Mesenchymal stem cell (in vitro differentiated cells and primary cell): ENCODE data around the gene DNAH8.

ENCODE experiments used
- DNase-seq: peaks from one replicate; pipeline ENCODE4 v3.0.0-alpha.2; 2013
- H2AFZ ChIP-seq: one replicate; pipeline ENCODE4 v1.6.1; 2013; ENCODE audit warnings: low read depth, mild to moderate bottlenecking, control low read depth, inconsistent platforms, low read length, moderate library complexity
- H2AK5ac ChIP-seq: 2 replicates; pipeline ENCODE4 v1.6.1; 2013; ENCODE audit warnings: low read length, moderate library complexity, mild to moderate bottlenecking, inconsistent platforms; ENCODE audit not compliant: severe bottlenecking
- H2BK120ac ChIP-seq: one replicate; pipeline ENCODE4 v1.6.1; 2013; ENCODE audit warnings: low read depth, mild to moderate bottlenecking, inconsistent platforms, low read length, moderate library complexity
- H2BK12ac ChIP-seq, 2 experiments: one replicate each; pipeline ENCODE4 v1.6.1; 2013; ENCODE audit warnings: inconsistent platforms in 2 of 2, low read length in 2 of 2, mild to moderate bottlenecking in 2 of 2, moderate library complexity in 2 of 2, control low read depth in 1 of 2
- H2BK15ac ChIP-seq: one replicate; pipeline ENCODE4 v1.6.1; 2013; ENCODE audit warnings: mild to moderate bottlenecking, low read depth, inconsistent platforms; ENCODE audit not compliant: poor library complexity, severe bottlenecking
- H2BK5ac ChIP-seq: 2 replicates; pipeline ENCODE4 v1.6.1; 2013; ENCODE audit warnings: low read depth, mild to moderate bottlenecking, low read length, control low read depth, inconsistent platforms; ENCODE audit not compliant: poor library complexity, severe bottlenecking
- H3K14ac ChIP-seq, 2 experiments: one replicate each; pipeline ENCODE4 v1.6.1; 2013; ENCODE audit warnings: inconsistent platforms in 2 of 2, low read length in 2 of 2, control low read depth in 1 of 2, mild to moderate bottlenecking in 1 of 2, moderate library complexity in 1 of 2
- H3K18ac ChIP-seq, 2 experiments: one replicate each; pipeline ENCODE4 v1.6.1; 2013; ENCODE audit warnings: inconsistent platforms in 2 of 2, low read length in 2 of 2, control low read depth in 1 of 2, low read depth in 1 of 2, mild to moderate bottlenecking in 1 of 2
- H3K23ac ChIP-seq, 2 experiments: one replicate each; pipeline ENCODE4 v1.6.1; 2013; ENCODE audit warnings: inconsistent platforms in 2 of 2, low read length in 2 of 2, mild to moderate bottlenecking in 2 of 2, moderate library complexity in 2 of 2, control low read depth in 1 of 2
- H3K27ac ChIP-seq: 2 replicates; pipeline ENCODE4 v1.5.1; 2013; ENCODE audit warnings: mild to moderate bottlenecking, moderate library complexity, low read length, control low read depth, inconsistent platforms; ENCODE audit not compliant: poor library complexity, severe bottlenecking
- H3K27me3 ChIP-seq, 2 experiments: 2 replicates each; pipeline versions ENCODE4 v1.6.1 to v1.7.0; 2013; ENCODE audit warnings: low read length in 2 of 2, mild to moderate bottlenecking in 2 of 2, moderate library complexity in 2 of 2, control low read depth in 1 of 2, inconsistent platforms in 1 of 2; ENCODE audit not compliant: control insufficient read depth in 1 of 2, insufficient read depth in 1 of 2
- H3K36me3 ChIP-seq, 2 experiments: 2 replicates each; pipeline versions ENCODE4 v1.6.1 to v1.7.0; 2013; ENCODE audit warnings: low read length in 2 of 2, control low read depth in 1 of 2, inconsistent platforms in 1 of 2, low read depth in 1 of 2, mild to moderate bottlenecking in 1 of 2; ENCODE audit not compliant: insufficient read depth in 2 of 2, control insufficient read depth in 1 of 2
- H3K4ac ChIP-seq, 2 experiments: one replicate each; pipeline ENCODE4 v1.6.1; 2013; ENCODE audit warnings: inconsistent platforms in 2 of 2, low read length in 2 of 2, mild to moderate bottlenecking in 2 of 2, moderate library complexity in 2 of 2, control low read depth in 1 of 2, low read depth in 1 of 2
- H3K4me1 ChIP-seq: 2 replicates; pipeline ENCODE4 v1.6.1; 2013; ENCODE audit warnings: low read depth, low read length, control low read depth; ENCODE audit not compliant: control insufficient read depth, insufficient read depth
- H3K4me2 ChIP-seq: 2 replicates; pipeline ENCODE4 v1.6.1; 2013; ENCODE audit warnings: low read length, mild to moderate bottlenecking, inconsistent platforms; ENCODE audit not compliant: poor library complexity, severe bottlenecking
- H3K4me3 ChIP-seq, 2 experiments: 2 replicates each; pipeline versions ENCODE4 v1.5.1 to v1.7.0; 2013; ENCODE audit warnings: low read length in 2 of 2, mild to moderate bottlenecking in 2 of 2, control low read depth in 1 of 2, low read depth in 1 of 2; ENCODE audit not compliant: insufficient read depth in 1 of 2
- H3K79me1 ChIP-seq: replicated peaks from 2 replicates; pipeline ENCODE4 v1.6.1; 2013; ENCODE audit warnings: mild to moderate bottlenecking, control low read depth, low read length, inconsistent platforms; ENCODE audit not compliant: poor library complexity, severe bottlenecking
- H3K9ac ChIP-seq: 2 replicates; pipeline ENCODE4 v1.7.0; 2013; ENCODE audit warnings: mild to moderate bottlenecking, low read length, moderate library complexity
- H3K9me3 ChIP-seq: 2 replicates; pipeline ENCODE4 v1.7.0; 2013; ENCODE audit warnings: mild to moderate bottlenecking, low read length; ENCODE audit not compliant: control insufficient read depth
- H4K8ac ChIP-seq: one replicate; pipeline ENCODE4 v1.6.1; 2013; ENCODE audit warnings: inconsistent platforms, mild to moderate bottlenecking, low read length, moderate library complexity
- H4K91ac ChIP-seq: one replicate; pipeline ENCODE4 v1.6.1; 2013; ENCODE audit warnings: mild to moderate bottlenecking, low read length, inconsistent platforms
- WGBS: methylation state at CpG from one replicate; pipeline ENCODE4 v1.1.7; 2013; ENCODE audit warnings: mixed read lengths; 5-methylcytosine and 5-hydroxymethylcytosine counted together

Gene DNAH8

GRCh38 chr6:38933426-38933825 lies 218.3 kb downstream of the DNAH8 start:
- Histone ChIP-seq H2BK12ac (no peak overlapping the region), H3K36me3 (no peaks in the 10 kb centered on the region), H2AK5ac (no peak overlapping the region), H3K27ac (no peak overlapping the region), H3K23ac (no peak overlapping the region), H2BK120ac (no peak overlapping the region), H2AFZ (no peak overlapping the region), H3K9me3 (no peaks in the 10 kb centered on the region), H3K27me3 (peaks cover 5 to 11% of the 10 kb centered on the region in 2 experiments), H3K4ac (no peak overlapping the region), H2BK5ac (no peak overlapping the region), H4K91ac (no peak overlapping the region), H3K79me1 (no peaks in the 10 kb centered on the region), H3K4me3 (no peak overlapping the region), H4K8ac (no peak overlapping the region), H3K18ac (no peak overlapping the region), H3K14ac (no peak overlapping the region), H3K9ac (no peak overlapping the region), H2BK15ac (no peak overlapping the region), H3K4me2 (no peak overlapping the region), H3K4me1 (no peaks in the 10 kb centered on the region)
- peak; percentile 6 for DNase-seq
- 76% methylated on average over 2 of the region's 3 CpGs for WGBS

GRCh38 chr6:38935051-38935450 lies 219.9 kb downstream of the DNAH8 start:
- H3K18ac ChIP-seq, result no peak overlapping the region
- no peak overlapping the region for H3K4me3 ChIP-seq
- peaks cover 5 to 16% of the 10 kb centered on the region in 2 experiments for H3K27me3 ChIP-seq
- no peaks in the 10 kb centered on the region for H3K9me3 ChIP-seq
- no peak overlapping the region for H2BK5ac ChIP-seq
- H3K14ac ChIP-seq, result no peak overlapping the region
- H3K4me2 ChIP-seq, result no peak overlapping the region
- H3K36me3 ChIP-seq, result no peaks in the 10 kb centered on the region
- 92% methylated on average over 1 of the region's 1 CpG for WGBS
- no peaks in the 10 kb centered on the region for H3K4me1 ChIP-seq
- H2BK12ac ChIP-seq, result no peak overlapping the region
- no peak overlapping the region for H2BK120ac ChIP-seq
- H4K91ac ChIP-seq, result no peak overlapping the region
- no peaks in the 10 kb centered on the region for H3K79me1 ChIP-seq
- no peak for DNase-seq
- H3K27ac ChIP-seq, result no peak overlapping the region
- no peak overlapping the region for H2AK5ac ChIP-seq
- H3K23ac ChIP-seq, result no peak overlapping the region
- no peak overlapping the region for H2AFZ ChIP-seq
- no peak overlapping the region for H2BK15ac ChIP-seq
- no peak overlapping the region for H3K9ac ChIP-seq
- H3K4ac ChIP-seq, result no peak overlapping the region
- no peak overlapping the region for H4K8ac ChIP-seq

GRCh38 chr6:38937839-38938613 lies 222.9 kb downstream of the DNAH8 start:
- no peak overlapping the region for H4K8ac ChIP-seq
- H3K79me1 ChIP-seq, result no peaks in the 10 kb centered on the region
- peaks cover 3 to 27% of the 10 kb centered on the region in 2 experiments for H3K27me3 ChIP-seq
- H3K4me2 ChIP-seq, result no peak overlapping the region
- no peak for DNase-seq
- H3K4me1 ChIP-seq, result no peaks in the 10 kb centered on the region
- no peak overlapping the region for H3K23ac ChIP-seq
- H2AK5ac ChIP-seq, result no peak overlapping the region
- H3K9me3 ChIP-seq, result no peaks in the 10 kb centered on the region
- H3K36me3 ChIP-seq, result no peaks in the 10 kb centered on the region
- no peak overlapping the region for H2BK15ac ChIP-seq
- no peak overlapping the region for H2BK5ac ChIP-seq
- no peak overlapping the region for H3K18ac ChIP-seq
- 91% methylated on average over 14 of the region's 15 CpGs for WGBS
- H3K14ac ChIP-seq, result no peak overlapping the region
- H3K27ac ChIP-seq, result no peak overlapping the region
- no peak overlapping the region for H3K4me3 ChIP-seq
- no peak overlapping the region for H2BK120ac ChIP-seq
- H2BK12ac ChIP-seq, result no peak overlapping the region
- H2AFZ ChIP-seq, result no peak overlapping the region
- H4K91ac ChIP-seq, result no peak overlapping the region
- no peak overlapping the region for H3K4ac ChIP-seq
- H3K9ac ChIP-seq, result no peak overlapping the region

DNA sequence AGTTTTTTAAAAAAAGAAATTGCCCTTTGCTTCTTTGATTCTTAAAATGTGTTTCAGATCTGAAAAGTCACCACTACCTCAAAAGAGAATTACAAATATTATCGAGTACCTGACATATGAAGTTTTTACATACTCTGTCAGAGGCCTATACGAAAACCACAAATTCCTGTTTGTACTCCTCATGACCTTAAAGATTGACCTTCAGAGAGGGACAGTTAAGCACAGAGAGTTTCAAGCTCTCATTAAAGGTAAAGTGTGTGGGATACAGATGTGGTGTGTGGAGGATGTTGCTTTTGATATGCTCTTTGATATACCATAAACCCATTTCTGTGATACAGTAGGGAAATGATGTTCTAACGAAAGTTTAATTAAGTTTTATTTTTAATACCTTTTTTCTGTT lies 223.6 kb downstream of the DNAH8 start:
- no peaks in the 10 kb centered on the region for H3K36me3 ChIP-seq
- no peak overlapping the region for H2BK12ac ChIP-seq
- H3K79me1 ChIP-seq, result no peaks in the 10 kb centered on the region
- H2BK120ac ChIP-seq, result no peak overlapping the region
- no peak overlapping the region for H4K8ac ChIP-seq
- H3K4me3 ChIP-seq, result no peak overlapping the region
- DNase-seq, result no peak
- no peak overlapping the region for H3K9ac ChIP-seq
- no peak overlapping the region for H2AK5ac ChIP-seq
- H2BK5ac ChIP-seq, result no peak overlapping the region
- H3K4ac ChIP-seq, result no peak overlapping the region
- H3K14ac ChIP-seq, result no peak overlapping the region
- no peak overlapping the region for H3K18ac ChIP-seq
- no peak overlapping the region for H3K27ac ChIP-seq
- no peaks in the 10 kb centered on the region for H3K9me3 ChIP-seq
- H4K91ac ChIP-seq, result no peak overlapping the region
- H3K4me1 ChIP-seq, result no peaks in the 10 kb centered on the region
- peaks cover 3 to 30% of the 10 kb centered on the region in 2 experiments for H3K27me3 ChIP-seq
- 100% methylated on average over 2 of the region's 3 CpGs for WGBS
- H3K23ac ChIP-seq, result no peak overlapping the region
- no peak overlapping the region for H3K4me2 ChIP-seq
- no peak overlapping the region for H2BK15ac ChIP-seq
- H2AFZ ChIP-seq, result no peak overlapping the region
